Stimulated activated CD8-positive, alpha-beta memory T cell treated with anti-CD3 and anti-CD28 coated beads, Interleukin-12 subunit alpha, Interleukin-12 subunit beta, amount 100 ng/mL, for 4 hours (primary cell): ENCODE results near the gene NCF2.
A peak's percentile ranks its signal among the peaks of the same experiment; 100 is the strongest.
"Not testable (repeated sequence)": the region's sequence is repeated elsewhere in the genome, so short reads cannot be mapped to it uniquely, and the experiment has no call there.

ENCODE experiments used
- DNase-seq: peaks from one replicate; pipeline ENCODE4 v3.0.0-alpha.2; 2020; ENCODE audit warnings: low read depth

The NCF2 gene

GRCh38 chr1:183590244-183591191 lies at the start of gene NCF2:
NCF2 (minus strand) TSS chr1:183590459; CDS start chr1:183590329, 130 bp downstream.
- no peak for DNase-seq

- DNase-seq, result no peak
These were observed 48.6 kb upstream of the NCF2 start for GRCh38 chr1:183638649-183639387.

- DNase-seq, result no peak
These were observed 46.5 kb upstream of the NCF2 start for GRCh38 chr1:183636783-183637182.

- DNase-seq, result no peak
These were observed 46.0 kb upstream of the NCF2 start for GRCh38 chr1:183636334-183636682.

- DNase-seq, result peak; percentile 95
These were observed 45.5 kb upstream of the NCF2 start, which contains the start of gene ARPC5 for GRCh38 chr1:183635606-183636333. ARPC5 (minus strand) TSS chr1:183635783; CDS start chr1:183635659, 124 bp downstream.

GRCh38 chr1:183635099-183635605 lies 44.9 kb upstream of the NCF2 start:
- DNase-seq, result peak; percentile 9

- DNase-seq, result no peak
These were observed 44.3 kb upstream of the NCF2 start for GRCh38 chr1:183634429-183635065.

GRCh38 chr1:183633676-183634343 lies 43.6 kb upstream of the NCF2 start:
- DNase-seq, result no peak

- DNase-seq, result no peak
These were observed 42.7 kb upstream of the NCF2 start for GRCh38 chr1:183632964-183633363.

GRCh38 chr1:183632114-183632513 lies 41.9 kb upstream of the NCF2 start:
- DNase-seq, result no peak

GRCh38 chr1:183630748-183631147 lies 40.5 kb upstream of the NCF2 start:
- DNase-seq, result no peak

GRCh38 chr1:183628537-183628936 lies 38.3 kb upstream of the NCF2 start:
- DNase-seq, result no peak

GRCh38 chr1:183626236-183626635 lies 36.0 kb upstream of the NCF2 start:
- not testable (repeated sequence) for DNase-seq

GRCh38 chr1:183622884-183623785 lies 32.9 kb upstream of the NCF2 start:
- no peak for DNase-seq

GRCh38 chr1:183622013-183622412 lies 31.8 kb upstream of the NCF2 start:
- DNase-seq, result no peak

GRCh38 chr1:183620311-183620710 lies 30.1 kb upstream of the NCF2 start:
- DNase-seq, result no peak

- DNase-seq, result no peak
These were observed 29.5 kb upstream of the NCF2 start for GRCh38 chr1:183619781-183620180.

- DNase-seq, result not testable (repeated sequence)
These were observed 27.9 kb upstream of the NCF2 start for GRCh38 chr1:183618202-183618601.

GRCh38 chr1:183612975-183613374 lies 22.7 kb upstream of the NCF2 start:
- DNase-seq, result not testable (repeated sequence)

GRCh38 chr1:183612407-183612806 lies 22.1 kb upstream of the NCF2 start:
- no peak for DNase-seq
